Measurements from ENCODE around the gene CMKLR1.

CMKLR1 gene

GRCh38 chr12:108311605-108312004 is 27.5 kb downstream of the CMKLR1 start:
- no peak overlapping the region for H3K4me3 Mint-ChIP-seq
- no peaks in the 10 kb centered on the region for H3K36me3 Mint-ChIP-seq (ENCODE audit: low read depth)
- TF ChIP-seq, protein P1, sequence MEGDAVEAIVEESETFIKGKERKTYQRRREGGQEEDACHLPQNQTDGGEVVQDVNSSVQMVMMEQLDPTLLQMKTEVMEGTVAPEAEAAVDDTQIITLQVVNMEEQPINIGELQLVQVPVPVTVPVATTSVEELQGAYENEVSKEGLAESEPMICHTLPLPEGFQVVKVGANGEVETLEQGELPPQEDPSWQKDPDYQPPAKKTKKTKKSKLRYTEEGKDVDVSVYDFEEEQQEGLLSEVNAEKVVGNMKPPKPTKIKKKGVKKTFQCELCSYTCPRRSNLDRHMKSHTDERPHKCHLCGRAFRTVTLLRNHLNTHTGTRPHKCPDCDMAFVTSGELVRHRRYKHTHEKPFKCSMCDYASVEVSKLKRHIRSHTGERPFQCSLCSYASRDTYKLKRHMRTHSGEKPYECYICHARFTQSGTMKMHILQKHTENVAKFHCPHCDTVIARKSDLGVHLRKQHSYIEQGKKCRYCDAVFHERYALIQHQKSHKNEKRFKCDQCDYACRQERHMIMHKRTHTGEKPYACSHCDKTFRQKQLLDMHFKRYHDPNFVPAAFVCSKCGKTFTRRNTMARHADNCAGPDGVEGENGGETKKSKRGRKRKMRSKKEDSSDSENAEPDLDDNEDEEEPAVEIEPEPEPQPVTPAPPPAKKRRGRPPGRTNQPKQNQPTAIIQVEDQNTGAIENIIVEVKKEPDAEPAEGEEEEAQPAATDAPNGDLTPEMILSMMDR (IDR thresholded peaks at IDR 0.05; ENCODE audit: unreplicated experiment in 3 of 3) = no peak
- peaks cover 11% of the 10 kb centered on the region for H3K27me3 Mint-ChIP-seq (ENCODE audit: low read depth)
- H3K9me3 Mint-ChIP-seq = no peaks in the 10 kb centered on the region
- H3K27ac Mint-ChIP-seq = no peak overlapping the region
- peaks cover 48% of the 10 kb centered on the region for H3K4me1 Mint-ChIP-seq

- Mint-ChIP-seq H3K27ac (peak overlapping the region in 2 of 3 experiments; percentile 33 to 45), H3K36me3 (ENCODE audit: low read depth) (no peaks in the 10 kb centered on the region), H3K4me1 (peaks cover 53% of the 10 kb centered on the region), H3K4me3 (no peak overlapping the region), H3K27me3 (ENCODE audit: low read depth) (peaks cover 18% of the 10 kb centered on the region), H3K9me3 (no peaks in the 10 kb centered on the region)
- TF ChIP-seq, protein P1 (IDR thresholded peaks at IDR 0.05; ENCODE audit: unreplicated experiment in 3 of 3) = no peak
Observed at GRCh38 chr12:108310489-108310888, 28.6 kb downstream of the CMKLR1 start.

DNA sequence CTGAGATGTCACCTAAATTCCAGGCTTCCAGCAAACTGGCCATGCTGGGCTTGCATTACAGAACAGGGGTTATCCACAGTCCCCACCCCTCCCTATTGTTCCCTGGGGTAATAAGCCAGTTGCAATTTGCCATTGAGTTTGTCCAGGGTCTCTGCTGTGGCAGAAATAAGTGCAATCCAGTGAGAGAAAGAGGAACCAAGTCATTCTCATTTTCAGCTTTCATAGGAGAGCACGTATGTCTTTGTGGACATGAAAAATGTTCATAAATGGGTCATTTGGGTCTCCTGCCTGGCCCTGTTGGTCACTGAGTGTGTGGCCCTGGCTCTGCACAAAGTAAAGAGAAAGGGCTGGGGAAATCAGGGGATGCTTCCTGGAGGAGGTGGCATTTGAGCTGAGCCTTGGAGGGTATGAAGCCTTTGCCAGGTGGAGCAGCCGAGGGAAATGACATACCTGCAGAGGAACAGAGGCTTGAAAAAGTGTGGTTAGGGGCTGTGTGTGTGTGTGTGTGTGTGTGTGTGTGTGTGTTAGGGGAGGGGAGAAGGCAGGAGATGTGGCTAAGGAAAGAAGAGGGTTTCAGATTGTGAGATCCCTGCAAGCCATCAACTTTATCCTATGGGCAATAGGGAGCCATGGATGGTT is 29.3 kb downstream of the CMKLR1 start:
- H3K36me3 Mint-ChIP-seq (ENCODE audit: low read depth) = no peaks in the 10 kb centered on the region
- no peak overlapping the region for H3K4me3 Mint-ChIP-seq
- no peaks in the 10 kb centered on the region for H3K9me3 Mint-ChIP-seq
- TF ChIP-seq, protein P1 (IDR thresholded peaks at IDR 0.05; ENCODE audit: unreplicated experiment in 3 of 3) = no peak
- H3K27ac Mint-ChIP-seq = peak overlapping the region in 1 of 3 experiments; percentile 45
- H3K27me3 Mint-ChIP-seq (ENCODE audit: low read depth) = peaks cover 18% of the 10 kb centered on the region
- peaks cover 60% of the 10 kb centered on the region for H3K4me1 Mint-ChIP-seq

- Mint-ChIP-seq H3K27me3 (ENCODE audit: low read depth) (peaks cover 19% of the 10 kb centered on the region), H3K9me3 (no peaks in the 10 kb centered on the region), H3K4me1 (peaks cover 65% of the 10 kb centered on the region), H3K4me3 (no peak overlapping the region), H3K36me3 (ENCODE audit: low read depth) (no peaks in the 10 kb centered on the region), H3K27ac (no peak overlapping the region)
- TF ChIP-seq, protein P1 (IDR thresholded peaks at IDR 0.05; ENCODE audit: unreplicated experiment in 3 of 3) = no peak
Observed at GRCh38 chr12:108308395-108309085, 30.6 kb downstream of the CMKLR1 start.

GRCh38 chr12:108307006-108307405 is 32.1 kb downstream of the CMKLR1 start:
- Mint-ChIP-seq H3K27me3 (ENCODE audit: low read depth) (peaks cover 19% of the 10 kb centered on the region), H3K4me3 (no peak overlapping the region), H3K4me1 (peaks cover 68% of the 10 kb centered on the region), H3K27ac (peak overlapping the region in 1 of 3 experiments; percentile 96), H3K36me3 (ENCODE audit: low read depth) (no peaks in the 10 kb centered on the region), H3K9me3 (no peaks in the 10 kb centered on the region)
- TF ChIP-seq, protein P1 (IDR thresholded peaks at IDR 0.05; ENCODE audit: unreplicated experiment in 3 of 3) = no peak
